HEK293 (cell line): ENCODE data around the gene PCNA.

Experiments
- CTCF ChIA-PET: fragments of 350-600 bp; formaldehyde crosslinking; extraction: SDS; loops from one replicate; lab custom pipeline; 2021; ENCODE audit warnings: antibody characterized with exemption; lab: Yijun Ruan, JAX
- POLR2A ChIA-PET: fragments of 300-600 bp; formaldehyde crosslinking; extraction: SDS; loops from one replicate; lab custom pipeline; 2020; ENCODE audit warnings: antibody characterized with exemption, inconsistent platforms; lab: Yijun Ruan, JAX
- H3K27ac ChIP-seq: fragments of 200-500 bp; sonication (Bioruptor generic); 2 replicates; pipeline ENCODE4 v1.5.1; 2014; ENCODE audit warnings: low read depth, low read length, control low read depth, inconsistent platforms; ENCODE audit errors: extremely low read depth
- H3K36me3 ChIP-seq, 2 experiments: fragments of 200-500 bp in 1 of 2; sonication (Bioruptor generic) in 1 of 2; 1 replicate in 1 of 2; 2 replicates in 1 of 2; pipeline ENCODE4 v1.5.1; 2014 to 2017; ENCODE audit warnings: inconsistent platforms in 2 of 2, low read length in 2 of 2; ENCODE audit not compliant: control insufficient read depth in 2 of 2, insufficient read depth in 1 of 2
- H3K4me1 ChIP-seq: fragments of 200-500 bp; sonication (Bioruptor generic); 2 replicates; pipeline ENCODE4 v1.5.1; 2014; ENCODE audit warnings: mild to moderate bottlenecking, low read length, inconsistent platforms; ENCODE audit not compliant: control insufficient read depth, insufficient read depth
- H3K4me3 ChIP-seq: 2 replicates; pipeline ENCODE4 v1.5.1; 2011; ENCODE audit warnings: low read depth, mild to moderate bottlenecking, control low read depth, low read length, moderate library complexity
- H3K9me3 ChIP-seq: fragments of 200-500 bp; sonication (Bioruptor generic); 2 replicates; pipeline ENCODE4 v1.5.1; 2014; ENCODE audit warnings: low read depth, low read length, inconsistent platforms; ENCODE audit not compliant: control insufficient read depth, insufficient read depth
- FEZF1 ChIP-seq: fragments of 450-650 bp; formaldehyde crosslinking; IDR thresholded peaks from 2 replicates; pipeline ENCODE4 v1.5.1; 2016; ENCODE audit warnings: missing biosample characterization, missing genetic modification characterization
- KLF10 ChIP-seq: fragments of 450-650 bp; IDR thresholded peaks from 2 replicates; pipeline ENCODE4 v1.5.1; 2018; ENCODE audit warnings: missing biosample characterization, mild to moderate bottlenecking, missing genetic modification characterization
- KLF9 ChIP-seq: fragments of 450-650 bp; formaldehyde crosslinking; IDR thresholded peaks from 2 replicates; pipeline ENCODE4 v1.5.1; 2016; ENCODE audit warnings: missing biosample characterization, missing genetic modification characterization, low read depth
- PRDM1 ChIP-seq: fragments of 450-650 bp; formaldehyde crosslinking; IDR thresholded peaks from 2 replicates; pipeline ENCODE4; 2016; ENCODE audit warnings: missing biosample characterization, missing genetic modification characterization
- SCRT2 ChIP-seq: fragments of 450-650 bp; formaldehyde crosslinking; IDR thresholded peaks from 2 replicates; pipeline ENCODE4 v1.5.1; 2016; ENCODE audit warnings: missing biosample characterization, missing genetic modification characterization
- SP7 ChIP-seq: fragments of 450-650 bp; formaldehyde crosslinking; IDR thresholded peaks from 2 replicates; pipeline ENCODE4 v1.5.1; 2016; ENCODE audit warnings: missing biosample characterization, missing genetic modification characterization
- YY2 ChIP-seq: fragments of 450-650 bp; formaldehyde crosslinking; IDR thresholded peaks from 2 replicates; pipeline ENCODE4 v1.5.1; 2016; ENCODE audit warnings: missing biosample characterization, missing genetic modification characterization
- ZBTB1 ChIP-seq: fragments of 450-650 bp; formaldehyde crosslinking; IDR thresholded peaks from 2 replicates; pipeline ENCODE4 v1.5.1; 2016; ENCODE audit warnings: missing biosample characterization, missing genetic modification characterization
- ZBTB7A ChIP-seq: fragments of 450-650 bp; formaldehyde crosslinking; IDR thresholded peaks from 2 replicates; pipeline ENCODE4 v1.5.1; 2016; ENCODE audit warnings: low read depth, missing biosample characterization, missing genetic modification characterization
- ZBTB8A ChIP-seq: fragments of 450-650 bp; formaldehyde crosslinking; IDR thresholded peaks from 2 replicates; pipeline ENCODE4 v1.5.1; 2016; ENCODE audit warnings: missing biosample characterization, missing genetic modification characterization
- ZFP3 ChIP-seq: fragments of 450-650 bp; formaldehyde crosslinking; IDR thresholded peaks from 2 replicates; pipeline ENCODE4 v1.5.1; 2016; ENCODE audit warnings: low read depth, missing biosample characterization, missing genetic modification characterization
- ZFP69B ChIP-seq: fragments of 450-650 bp; formaldehyde crosslinking; IDR thresholded peaks from 2 replicates; pipeline ENCODE4 v1.5.1; 2016; ENCODE audit warnings: missing biosample characterization, missing genetic modification characterization
- ZNF121 ChIP-seq: fragments of 450-650 bp; formaldehyde crosslinking; IDR thresholded peaks from 2 replicates; pipeline ENCODE4 v1.5.1; 2016; ENCODE audit warnings: missing biosample characterization, missing genetic modification characterization
- ZNF133 ChIP-seq: fragments of 450-650 bp; formaldehyde crosslinking; IDR thresholded peaks from 2 replicates; pipeline ENCODE4 v1.5.1; 2016; ENCODE audit warnings: missing biosample characterization, missing genetic modification characterization
- ZNF19 ChIP-seq: fragments of 450-650 bp; formaldehyde crosslinking; IDR thresholded peaks from 2 replicates; pipeline ENCODE4; 2016; ENCODE audit warnings: missing biosample characterization, missing genetic modification characterization, low read depth
- ZNF2 ChIP-seq: fragments of 450-650 bp; formaldehyde crosslinking; IDR thresholded peaks from 2 replicates; pipeline ENCODE4 v1.5.1; 2016; ENCODE audit warnings: missing biosample characterization, missing genetic modification characterization
- ZNF211 ChIP-seq: fragments of 450-650 bp; formaldehyde crosslinking; IDR thresholded peaks from 2 replicates; pipeline ENCODE4 v1.5.1; 2016; ENCODE audit warnings: low read depth, missing biosample characterization, missing genetic modification characterization
- ZNF335 ChIP-seq: fragments of 450-650 bp; formaldehyde crosslinking; conservative IDR thresholded peaks from 2 replicates; pipeline ENCODE4 v1.5.1; 2016; ENCODE audit warnings: missing biosample characterization, missing genetic modification characterization
- ZNF433 ChIP-seq: fragments of 450-650 bp; formaldehyde crosslinking; IDR thresholded peaks from 2 replicates; pipeline ENCODE4 v1.5.1; 2016; ENCODE audit warnings: missing biosample characterization, missing genetic modification characterization, low read depth
- ZNF555 ChIP-seq: fragments of 450-650 bp; formaldehyde crosslinking; conservative IDR thresholded peaks from 2 replicates; pipeline ENCODE4 v1.5.1; 2017; ENCODE audit warnings: missing biosample characterization, mild to moderate bottlenecking, missing genetic modification characterization, inconsistent platforms
- ZNF600 ChIP-seq: fragments of 450-650 bp; formaldehyde crosslinking; IDR thresholded peaks from 2 replicates; pipeline ENCODE4 v1.5.1; 2016; ENCODE audit warnings: missing biosample characterization, missing genetic modification characterization
- ZNF768 ChIP-seq: fragments of 450-650 bp; formaldehyde crosslinking; IDR thresholded peaks from 2 replicates; pipeline ENCODE4 v1.5.1; 2018; ENCODE audit warnings: missing biosample characterization, mild to moderate bottlenecking, missing genetic modification characterization
- ZNF830 ChIP-seq: fragments of 450-650 bp; IDR thresholded peaks from 2 replicates; pipeline ENCODE4 v1.5.0; 2018; ENCODE audit warnings: missing biosample characterization, missing genetic modification characterization, low read depth, mild to moderate bottlenecking, moderate library complexity
- ZSCAN23 ChIP-seq: fragments of 450-650 bp; formaldehyde crosslinking; IDR thresholded peaks from 2 replicates; pipeline ENCODE4 v1.5.1; 2016; ENCODE audit warnings: missing biosample characterization, missing genetic modification characterization
- TF ChIP-seq, protein P1 (sequence below): fragments of 450-650 bp; formaldehyde crosslinking; IDR thresholded peaks from 2 replicates; pipeline ENCODE4 v1.5.1; 2016; ENCODE audit warnings: missing biosample characterization, missing genetic modification characterization
- TF ChIP-seq, protein P2 (sequence below): fragments of 450-650 bp; formaldehyde crosslinking; IDR thresholded peaks from 2 replicates; pipeline ENCODE4 v1.5.1; 2016; ENCODE audit warnings: missing biosample characterization, missing genetic modification characterization
- TF ChIP-seq, protein P3 (sequence below): fragments of 450-650 bp; formaldehyde crosslinking; optimal IDR thresholded peaks from 2 replicates; pipeline ENCODE3; 2016; ENCODE audit warnings: missing biosample characterization, mild to moderate bottlenecking, missing genetic modification characterization
- TF ChIP-seq, protein P4 (sequence below): fragments of 450-650 bp; formaldehyde crosslinking; IDR thresholded peaks from 2 replicates; pipeline ENCODE4 v1.5.1; 2016; ENCODE audit warnings: missing biosample characterization, missing genetic modification characterization

The PCNA gene

DNA sequence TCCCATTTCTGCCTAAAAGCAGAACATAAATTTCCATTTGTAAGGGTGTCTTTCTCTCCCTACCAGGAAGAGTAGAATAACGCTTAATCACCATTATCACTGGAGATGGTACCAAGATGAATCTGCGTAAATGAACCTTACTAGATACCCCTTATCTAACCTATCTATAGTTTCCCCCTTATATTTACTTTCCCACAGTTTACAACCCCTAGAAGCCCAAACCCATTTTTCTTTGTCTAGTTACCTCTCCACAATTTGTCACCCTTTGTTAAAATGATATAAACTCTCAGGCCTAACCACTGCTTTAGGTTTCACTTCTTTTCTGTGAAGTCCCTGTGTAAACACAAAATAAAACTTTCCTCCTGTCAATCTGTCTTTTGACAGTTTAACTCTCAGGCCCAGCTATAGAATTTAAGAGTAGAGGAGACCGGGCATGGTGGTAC lies 45.5 kb downstream of the PCNA start:
- Histone ChIP-seq H3K9me3 (no peaks in the 10 kb centered on the region), H3K27ac (no peak overlapping the region), H3K4me1 (peaks cover 22% of the 10 kb centered on the region), H3K4me3 (no peak overlapping the region), H3K36me3 (no peaks in the 10 kb centered on the region)
- TF ChIP-seq, protein P1, sequence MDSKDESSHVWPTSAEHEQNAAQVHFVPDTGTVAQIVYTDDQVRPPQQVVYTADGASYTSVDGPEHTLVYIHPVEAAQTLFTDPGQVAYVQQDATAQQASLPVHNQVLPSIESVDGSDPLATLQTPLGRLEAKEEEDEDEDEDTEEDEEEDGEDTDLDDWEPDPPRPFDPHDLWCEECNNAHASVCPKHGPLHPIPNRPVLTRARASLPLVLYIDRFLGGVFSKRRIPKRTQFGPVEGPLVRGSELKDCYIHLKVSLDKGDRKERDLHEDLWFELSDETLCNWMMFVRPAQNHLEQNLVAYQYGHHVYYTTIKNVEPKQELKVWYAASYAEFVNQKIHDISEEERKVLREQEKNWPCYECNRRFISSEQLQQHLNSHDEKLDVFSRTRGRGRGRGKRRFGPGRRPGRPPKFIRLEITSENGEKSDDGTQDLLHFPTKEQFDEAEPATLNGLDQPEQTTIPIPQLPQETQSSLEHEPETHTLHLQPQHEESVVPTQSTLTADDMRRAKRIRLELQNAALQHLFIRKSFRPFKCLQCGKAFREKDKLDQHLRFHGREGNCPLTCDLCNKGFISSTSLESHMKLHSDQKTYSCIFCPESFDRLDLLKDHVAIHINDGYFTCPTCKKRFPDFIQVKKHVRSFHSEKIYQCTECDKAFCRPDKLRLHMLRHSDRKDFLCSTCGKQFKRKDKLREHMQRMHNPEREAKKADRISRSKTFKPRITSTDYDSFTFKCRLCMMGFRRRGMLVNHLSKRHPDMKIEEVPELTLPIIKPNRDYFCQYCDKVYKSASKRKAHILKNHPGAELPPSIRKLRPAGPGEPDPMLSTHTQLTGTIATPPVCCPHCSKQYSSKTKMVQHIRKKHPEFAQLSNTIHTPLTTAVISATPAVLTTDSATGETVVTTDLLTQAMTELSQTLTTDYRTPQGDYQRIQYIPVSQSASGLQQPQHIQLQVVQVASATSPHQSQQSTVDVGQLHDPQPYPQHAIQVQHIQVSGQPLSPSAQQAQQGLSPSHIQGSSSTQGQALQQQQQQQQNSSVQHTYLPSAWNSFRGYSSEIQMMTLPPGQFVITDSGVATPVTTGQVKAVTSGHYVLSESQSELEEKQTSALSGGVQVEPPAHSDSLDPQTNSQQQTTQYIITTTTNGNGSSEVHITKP (tag by site-specific recombination): peak; percentile 67
- TF ChIP-seq KLF9 (tag by site-specific recombination): no peak
- no peak for TF ChIP-seq ZNF121 (tag by site-specific recombination)
- ChIA-PET POLR2A (no interaction called here), CTCF (interaction anchor here (1.5 kb wide), 1 partner anchor 26 kb away, joined by 9 read pairs; no protein-coding TSS in a partner anchor)

DNA sequence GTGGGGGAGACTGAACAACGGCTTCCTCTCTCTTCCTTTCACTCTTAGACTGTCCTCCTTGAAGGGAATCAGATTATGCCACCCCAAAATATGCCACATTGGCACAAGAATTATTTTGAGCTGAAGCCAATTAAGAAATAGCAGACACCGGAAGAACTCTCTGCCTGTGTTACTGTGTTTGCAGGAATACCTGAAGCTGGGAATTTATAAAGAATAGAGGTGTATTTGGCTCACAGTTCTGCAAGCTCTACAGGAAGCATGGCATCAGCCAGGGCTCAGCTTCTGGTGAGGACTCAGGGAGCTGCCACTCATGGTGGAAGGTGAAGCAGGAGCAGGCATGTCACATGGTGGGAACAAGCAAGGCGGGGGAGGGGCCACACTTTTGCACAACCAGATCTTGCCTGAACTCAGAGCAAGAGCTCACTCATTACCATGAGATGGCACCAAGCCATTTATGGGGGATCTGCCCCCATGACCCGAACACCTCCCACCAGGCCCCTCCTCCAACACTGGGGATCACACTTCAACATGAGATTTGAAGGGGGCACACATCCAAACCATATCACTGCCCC lies 46.0 kb downstream of the PCNA start:
- ChIA-PET POLR2A (no interaction called here), CTCF (interaction anchor here (0.6 to 1.5 kb wide), 2 partner anchors 27 to 1001 kb away, joined by 3 to 9 read pairs; no protein-coding TSS in a partner anchor)
- Histone ChIP-seq H3K4me3 (no peak overlapping the region), H3K27ac (peak overlapping the region; percentile 25; the same call in 1 of the 2 replicates), H3K4me1 (peaks cover 22% of the 10 kb centered on the region), H3K9me3 (no peaks in the 10 kb centered on the region), H3K36me3 (no peaks in the 10 kb centered on the region)
- TF ChIP-seq ZFP3 (no peak), ZFP69B (tag by site-specific recombination) (no peak), ZSCAN23 (no peak), SCRT2 (no peak), KLF10 (tag by site-specific recombination) (no peak), ZNF433 (no peak), SP7 (tag by site-specific recombination) (peak; percentile 14; the same call in 1 of the 2 replicates), ZNF335 (tag by site-specific recombination) (peak; percentile 36; the same call in 1 of the 2 replicates), ZNF555 (no peak), ZNF768 (no peak), ZNF830 (no peak), ZNF19 (tag by site-specific recombination) (no peak), YY2 (no peak), PRDM1 (tag by site-specific recombination) (no peak), ZNF133 (tag by site-specific recombination) (no peak), ZBTB7A (tag by site-specific recombination) (no peak), ZBTB1 (no peak), ZNF600 (tag by site-specific recombination) (0 out of 2 replicates have a peak, but pooled peaks have one; percentile 10), ZBTB8A (no peak), ZNF211 (tag by site-specific recombination) (no peak), FEZF1 (tag by site-specific recombination) (no peak), ZNF2 (tag by site-specific recombination) (no peak)
- TF ChIP-seq, protein P2, sequence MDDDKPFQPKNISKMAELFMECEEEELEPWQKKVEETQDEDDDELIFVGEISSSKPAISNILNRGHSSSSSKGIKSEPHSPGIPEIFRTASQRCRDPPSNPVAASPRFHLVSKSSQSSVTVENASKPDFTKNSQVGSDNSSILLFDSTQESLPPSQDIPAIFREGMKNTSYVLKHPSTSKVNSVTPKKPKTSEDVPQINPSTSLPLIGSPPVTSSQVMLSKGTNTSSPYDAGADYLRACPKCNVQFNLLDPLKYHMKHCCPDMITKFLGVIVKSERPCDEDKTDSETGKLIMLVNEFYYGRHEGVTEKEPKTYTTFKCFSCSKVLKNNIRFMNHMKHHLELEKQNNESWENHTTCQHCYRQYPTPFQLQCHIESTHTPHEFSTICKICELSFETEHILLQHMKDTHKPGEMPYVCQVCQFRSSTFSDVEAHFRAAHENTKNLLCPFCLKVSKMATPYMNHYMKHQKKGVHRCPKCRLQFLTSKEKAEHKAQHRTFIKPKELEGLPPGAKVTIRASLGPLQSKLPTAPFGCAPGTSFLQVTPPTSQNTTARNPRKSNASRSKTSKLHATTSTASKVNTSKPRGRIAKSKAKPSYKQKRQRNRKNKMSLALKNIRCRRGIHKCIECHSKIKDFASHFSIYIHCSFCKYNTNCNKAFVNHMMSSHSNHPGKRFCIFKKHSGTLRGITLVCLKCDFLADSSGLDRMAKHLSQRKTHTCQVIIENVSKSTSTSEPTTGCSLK: no peak
- TF ChIP-seq, protein P3, sequence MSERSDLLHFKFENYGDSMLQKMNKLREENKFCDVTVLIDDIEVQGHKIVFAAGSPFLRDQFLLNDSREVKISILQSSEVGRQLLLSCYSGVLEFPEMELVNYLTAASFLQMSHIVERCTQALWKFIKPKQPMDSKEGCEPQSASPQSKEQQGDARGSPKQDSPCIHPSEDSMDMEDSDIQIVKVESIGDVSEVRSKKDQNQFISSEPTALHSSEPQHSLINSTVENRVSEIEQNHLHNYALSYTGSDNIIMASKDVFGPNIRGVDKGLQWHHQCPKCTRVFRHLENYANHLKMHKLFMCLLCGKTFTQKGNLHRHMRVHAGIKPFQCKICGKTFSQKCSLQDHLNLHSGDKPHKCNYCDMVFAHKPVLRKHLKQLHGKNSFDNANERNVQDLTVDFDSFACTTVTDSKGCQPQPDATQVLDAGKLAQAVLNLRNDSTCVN: no peak
- TF ChIP-seq, protein P4, sequence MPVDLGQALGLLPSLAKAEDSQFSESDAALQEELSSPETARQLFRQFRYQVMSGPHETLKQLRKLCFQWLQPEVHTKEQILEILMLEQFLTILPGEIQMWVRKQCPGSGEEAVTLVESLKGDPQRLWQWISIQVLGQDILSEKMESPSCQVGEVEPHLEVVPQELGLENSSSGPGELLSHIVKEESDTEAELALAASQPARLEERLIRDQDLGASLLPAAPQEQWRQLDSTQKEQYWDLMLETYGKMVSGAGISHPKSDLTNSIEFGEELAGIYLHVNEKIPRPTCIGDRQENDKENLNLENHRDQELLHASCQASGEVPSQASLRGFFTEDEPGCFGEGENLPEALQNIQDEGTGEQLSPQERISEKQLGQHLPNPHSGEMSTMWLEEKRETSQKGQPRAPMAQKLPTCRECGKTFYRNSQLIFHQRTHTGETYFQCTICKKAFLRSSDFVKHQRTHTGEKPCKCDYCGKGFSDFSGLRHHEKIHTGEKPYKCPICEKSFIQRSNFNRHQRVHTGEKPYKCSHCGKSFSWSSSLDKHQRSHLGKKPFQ (tag by site-specific recombination): 0 out of 2 replicates have a peak, but pooled peaks have one; percentile 41
